Upper lobe of right lung (tissue), 1 donor: Measurements from ENCODE around the gene GNAO1. TPM values are rescaled to one million over a fixed set of nuclear protein-coding genes. Genes with fewer than 3 reads are reported as not detected.

Source experiments
- ATAC-seq: fragments of 200-7000 bp; cut with Tn5 transposase; one replicate; pipeline ENCODE4 v1.9.1; 2020; ENCODE audit warnings: mild to moderate bottlenecking, moderate library complexity
- DNase-seq: peaks from one replicate; pipeline ENCODE4 v3.0.0-alpha.2; 2020
- H3K27ac ChIP-seq: fragments of 200-600 bp; one replicate; pipeline ENCODE4 v1.8.0; 2022
- H3K27me3 ChIP-seq: fragments of 200-600 bp; one replicate; pipeline ENCODE4 v1.8.0; 2022; ENCODE audit warnings: mild to moderate bottlenecking
- H3K36me3 ChIP-seq: fragments of 200-600 bp; one replicate; pipeline ENCODE4 v1.8.0; 2022
- H3K4me1 ChIP-seq: fragments of 200-600 bp; one replicate; pipeline ENCODE4 v1.8.0; 2022
- H3K4me3 ChIP-seq: fragments of 200-600 bp; one replicate; pipeline ENCODE4 v1.8.0; 2022; ENCODE audit warnings: mild to moderate bottlenecking
- H3K9me3 ChIP-seq: fragments of 200-600 bp; one replicate; pipeline ENCODE4 v1.8.0; 2022
- intact Hi-C: fragments of 100-400 bp; cut with DNase I; formaldehyde crosslinking; loops from one replicate; pipeline ENCODE4 v1.11.0; 2022
- total RNA-seq: library from RNA; stranded (reverse); fragmentation: NEBNext Ultra II Directional; extraction: Animal tissue kit (Norgen Biotek cat#: 25700); gene quantifications from one replicate; pipeline ENCODE4 v1.2.1, GENCODE V29; 2021
- TF ChIP-seq, protein P1 (sequence below): fragments of 200-600 bp; IDR thresholded peaks from one replicate; pipeline ENCODE4 v1.8.0; 2022; ENCODE audit warnings: antibody characterized with exemption
- donor health status: DM: no; HTN: yes; CAD: no; lungs with severe emphysema.

Gene GNAO1
- total RNA-seq, 1 donor from 2014 or later, result 1.8 TPM

DNA sequence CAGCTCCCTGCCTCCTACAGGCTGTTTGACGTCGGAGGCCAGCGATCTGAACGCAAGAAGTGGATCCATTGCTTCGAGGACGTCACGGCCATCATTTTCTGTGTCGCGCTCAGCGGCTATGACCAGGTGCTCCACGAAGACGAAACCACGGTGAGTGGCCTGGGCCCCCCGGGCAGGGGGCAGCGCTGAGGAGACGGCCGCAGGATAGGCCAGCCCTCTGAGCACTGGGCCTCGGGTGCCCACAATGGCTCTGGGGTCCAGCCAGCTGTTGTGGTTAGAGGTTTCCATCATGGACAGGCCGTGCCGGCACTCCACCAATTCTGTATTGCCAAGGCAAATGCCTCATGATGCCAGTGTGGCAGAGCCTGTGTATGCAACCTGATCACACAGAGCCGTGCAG lies 145.4 kb downstream of the GNAO1 start:
- Histone ChIP-seq H3K36me3 (no peaks in the 10 kb centered on the region), H3K4me1 (no peaks in the 10 kb centered on the region), H3K4me3 (no peak overlapping the region), H3K27me3 (no peaks in the 10 kb centered on the region), H3K27ac (no peak overlapping the region), H3K9me3 (no peaks in the 10 kb centered on the region)
- ATAC-seq (no peak), DNase-seq (no peak)
- intact Hi-C loops, result no loop called here
- TF ChIP-seq, protein P1, sequence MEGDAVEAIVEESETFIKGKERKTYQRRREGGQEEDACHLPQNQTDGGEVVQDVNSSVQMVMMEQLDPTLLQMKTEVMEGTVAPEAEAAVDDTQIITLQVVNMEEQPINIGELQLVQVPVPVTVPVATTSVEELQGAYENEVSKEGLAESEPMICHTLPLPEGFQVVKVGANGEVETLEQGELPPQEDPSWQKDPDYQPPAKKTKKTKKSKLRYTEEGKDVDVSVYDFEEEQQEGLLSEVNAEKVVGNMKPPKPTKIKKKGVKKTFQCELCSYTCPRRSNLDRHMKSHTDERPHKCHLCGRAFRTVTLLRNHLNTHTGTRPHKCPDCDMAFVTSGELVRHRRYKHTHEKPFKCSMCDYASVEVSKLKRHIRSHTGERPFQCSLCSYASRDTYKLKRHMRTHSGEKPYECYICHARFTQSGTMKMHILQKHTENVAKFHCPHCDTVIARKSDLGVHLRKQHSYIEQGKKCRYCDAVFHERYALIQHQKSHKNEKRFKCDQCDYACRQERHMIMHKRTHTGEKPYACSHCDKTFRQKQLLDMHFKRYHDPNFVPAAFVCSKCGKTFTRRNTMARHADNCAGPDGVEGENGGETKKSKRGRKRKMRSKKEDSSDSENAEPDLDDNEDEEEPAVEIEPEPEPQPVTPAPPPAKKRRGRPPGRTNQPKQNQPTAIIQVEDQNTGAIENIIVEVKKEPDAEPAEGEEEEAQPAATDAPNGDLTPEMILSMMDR, result no peak

DNA sequence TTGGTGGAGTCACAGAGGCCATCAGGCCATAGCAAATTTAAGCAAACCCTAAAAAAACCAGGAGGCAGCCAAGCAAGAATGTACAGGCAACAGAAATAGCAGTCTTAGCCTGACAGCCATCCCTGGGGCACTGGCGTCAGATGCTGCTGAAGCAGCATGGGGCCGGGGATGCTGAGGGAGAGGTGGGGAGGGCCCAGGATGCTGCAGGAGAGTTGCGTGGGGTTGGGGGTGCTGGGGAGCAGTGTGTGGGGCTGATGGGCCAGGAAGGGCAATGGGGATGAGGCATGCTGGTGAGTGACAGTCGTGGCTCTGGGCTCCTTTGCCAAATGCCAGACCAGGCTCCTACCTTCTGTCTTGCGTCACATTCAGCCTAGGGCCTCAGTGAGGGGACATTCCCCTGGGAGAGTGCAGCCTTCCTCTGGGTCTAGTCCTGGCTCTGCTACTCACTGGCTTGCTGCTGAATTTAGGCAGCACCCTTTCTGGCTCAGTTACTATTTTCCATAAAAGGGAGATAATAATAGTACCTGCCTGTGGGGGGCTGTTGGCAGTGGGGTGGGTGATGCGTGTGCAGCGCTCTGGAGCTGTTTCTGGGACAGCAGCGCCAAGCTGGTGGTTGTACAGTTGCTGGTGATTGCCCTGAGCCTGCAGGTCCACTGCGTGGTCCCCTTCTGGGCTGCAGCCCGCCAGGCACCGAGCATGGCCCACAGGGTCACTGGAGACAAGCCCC lies 146.0 kb downstream of the GNAO1 start:
- Histone ChIP-seq H3K9me3 (no peaks in the 10 kb centered on the region), H3K27me3 (no peaks in the 10 kb centered on the region), H3K4me1 (no peaks in the 10 kb centered on the region), H3K27ac (no peak overlapping the region), H3K36me3 (no peaks in the 10 kb centered on the region), H3K4me3 (no peak overlapping the region)
- intact Hi-C loops, result no loop called here
- ATAC-seq (no peak), DNase-seq (no peak)
- TF ChIP-seq, protein P1, result no peak

DNA sequence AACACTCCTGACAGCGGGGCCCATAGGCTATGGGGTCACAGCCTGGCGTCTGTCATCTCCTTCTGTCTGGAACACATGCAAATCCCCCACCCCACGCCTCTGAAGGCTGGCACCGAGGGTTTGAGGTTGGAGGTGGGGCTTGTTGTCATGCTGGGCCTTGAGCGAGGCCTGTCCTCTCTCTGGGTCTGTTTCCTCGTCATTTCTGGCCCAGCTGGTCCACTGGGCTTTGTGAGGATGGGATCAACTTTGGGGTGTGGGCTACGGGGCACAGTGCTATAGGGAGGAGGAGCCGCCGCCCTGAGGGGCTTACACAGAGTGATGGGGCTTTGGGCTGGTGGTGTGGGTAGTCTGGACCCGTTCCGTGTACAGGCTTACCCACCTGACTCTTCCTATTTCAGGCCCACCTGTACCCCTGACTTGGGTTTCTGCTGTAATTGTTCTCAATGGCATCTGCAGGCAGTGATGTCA lies 146.6 kb downstream of the GNAO1 start:
- DNase-seq (no peak), ATAC-seq (no peak)
- Histone ChIP-seq H3K27ac (no peak overlapping the region), H3K36me3 (no peaks in the 10 kb centered on the region), H3K4me1 (no peaks in the 10 kb centered on the region), H3K4me3 (no peak overlapping the region), H3K27me3 (no peaks in the 10 kb centered on the region), H3K9me3 (no peaks in the 10 kb centered on the region)
- intact Hi-C loops, result no loop called here
- TF ChIP-seq, protein P1, result no peak

DNA sequence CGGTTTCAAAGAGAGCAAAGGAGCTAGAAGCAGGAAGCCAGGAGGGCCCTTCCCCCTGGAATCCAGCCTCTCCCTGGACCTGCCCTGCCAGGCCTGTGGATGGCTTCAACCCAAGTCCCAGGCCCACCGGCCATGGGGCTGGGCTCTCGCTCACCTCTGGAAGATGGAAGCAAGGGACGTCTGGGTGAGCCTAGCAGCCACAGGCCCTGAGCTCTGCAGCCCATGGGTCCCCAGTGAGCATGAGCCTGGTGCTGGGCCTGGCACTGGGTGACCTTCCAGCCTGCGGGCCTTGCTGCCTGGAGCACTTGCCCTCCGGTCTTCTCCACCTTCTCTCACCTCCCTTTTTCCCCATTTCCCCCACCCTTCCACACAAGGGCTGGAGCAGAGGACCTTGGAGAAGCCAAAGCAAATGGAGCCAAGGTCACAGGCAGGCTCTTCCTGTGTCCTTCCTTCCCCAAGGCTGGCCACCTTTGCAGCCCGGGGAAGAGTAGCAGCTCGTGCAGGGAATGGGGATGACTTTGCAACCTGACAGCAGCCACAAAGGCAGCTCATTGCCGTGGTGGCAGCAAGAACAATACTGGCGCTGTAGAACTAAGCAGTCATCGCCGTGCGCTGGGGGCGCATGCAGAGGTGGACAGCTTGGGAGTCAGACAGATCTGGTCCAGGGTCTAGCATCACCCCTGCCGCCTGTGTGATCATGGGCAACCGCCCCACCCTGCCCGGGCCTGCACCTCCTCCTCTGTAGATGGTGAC lies 147.5 kb downstream of the GNAO1 start:
- no peak for ATAC-seq
- H3K36me3 ChIP-seq, result no peaks in the 10 kb centered on the region
- no peaks in the 10 kb centered on the region for H3K27me3 ChIP-seq
- H3K27ac ChIP-seq, result no peak overlapping the region
- intact Hi-C loops, result no loop called here
- no peak for DNase-seq
- no peaks in the 10 kb centered on the region for H3K9me3 ChIP-seq
- no peak overlapping the region for H3K4me3 ChIP-seq
- TF ChIP-seq, protein P1, result no peak
- no peaks in the 10 kb centered on the region for H3K4me1 ChIP-seq

DNA sequence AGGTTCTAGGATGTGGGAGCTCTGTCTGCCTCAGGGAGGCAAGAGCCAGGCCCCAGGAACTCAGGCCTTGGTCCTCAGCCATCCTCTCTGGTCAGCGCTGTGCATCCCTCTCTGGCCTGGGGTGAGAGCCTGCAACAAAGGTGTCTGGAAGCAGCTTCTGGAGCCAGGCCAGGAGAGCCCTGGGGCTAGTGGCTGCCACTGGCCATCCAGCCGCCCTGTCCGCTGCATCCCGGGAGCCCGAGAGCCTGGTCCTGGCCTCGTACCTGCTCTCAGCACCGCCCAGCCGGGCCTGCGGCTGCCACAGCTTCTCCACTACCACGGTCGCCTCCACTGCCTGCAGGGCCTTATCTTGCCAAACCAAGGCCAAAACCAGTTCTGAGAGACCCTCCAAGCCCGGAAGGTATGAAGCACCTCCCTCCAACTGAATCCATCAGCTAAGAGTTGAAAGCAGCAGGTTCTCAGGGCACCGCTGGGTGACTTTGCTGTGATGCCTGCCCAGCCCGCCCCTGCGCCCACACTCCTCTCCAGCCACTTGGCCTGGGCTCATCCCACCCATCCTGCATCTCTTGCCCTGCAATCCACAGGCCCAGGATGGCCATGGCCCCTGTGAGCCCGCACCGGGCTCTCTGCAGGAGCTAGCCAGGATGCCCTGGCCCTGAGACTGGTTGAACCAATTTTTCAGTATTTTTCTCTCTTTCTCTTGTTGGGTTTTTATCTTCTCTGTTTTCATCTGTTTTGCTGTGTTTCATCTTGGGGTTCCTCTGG lies 148.3 kb downstream of the GNAO1 start:
- no peak for ATAC-seq
- intact Hi-C loops, result no loop called here

More for the DNA sequence above, 148.3 kb downstream of the GNAO1 start:
- no peak overlapping the region for H3K4me3 ChIP-seq
- H3K4me1 ChIP-seq, result no peaks in the 10 kb centered on the region
- no peaks in the 10 kb centered on the region for H3K27me3 ChIP-seq
- no peaks in the 10 kb centered on the region for H3K9me3 ChIP-seq
- no peaks in the 10 kb centered on the region for H3K36me3 ChIP-seq
- TF ChIP-seq, protein P1, result no peak
- no peak for DNase-seq
- no peak overlapping the region for H3K27ac ChIP-seq
